Esophagus muscularis mucosa (tissue), 3 donors: Measurements from ENCODE around the gene PCP4L1.

Experiments
- EP300 ChIP-seq: sonication (generic); formaldehyde crosslinking; IDR thresholded peaks from one replicate; pipeline ENCODE4 v1.6.1; 2017; ENCODE audit warnings: antibody characterized with exemption
- TF ChIP-seq, protein P1 (sequence below), 3 experiments: fragments of 200-600 bp in 2 of 3; fragments of 450-650 bp in 1 of 3; sonication (generic) in 2 of 3; IDR thresholded peaks; one replicate each; pipeline ENCODE4 v1.5.1; 2017 to 2019; ENCODE audit warnings: antibody characterized with exemption in 3 of 3, mild to moderate bottlenecking in 2 of 3, moderate library complexity in 1 of 3

DNA sequence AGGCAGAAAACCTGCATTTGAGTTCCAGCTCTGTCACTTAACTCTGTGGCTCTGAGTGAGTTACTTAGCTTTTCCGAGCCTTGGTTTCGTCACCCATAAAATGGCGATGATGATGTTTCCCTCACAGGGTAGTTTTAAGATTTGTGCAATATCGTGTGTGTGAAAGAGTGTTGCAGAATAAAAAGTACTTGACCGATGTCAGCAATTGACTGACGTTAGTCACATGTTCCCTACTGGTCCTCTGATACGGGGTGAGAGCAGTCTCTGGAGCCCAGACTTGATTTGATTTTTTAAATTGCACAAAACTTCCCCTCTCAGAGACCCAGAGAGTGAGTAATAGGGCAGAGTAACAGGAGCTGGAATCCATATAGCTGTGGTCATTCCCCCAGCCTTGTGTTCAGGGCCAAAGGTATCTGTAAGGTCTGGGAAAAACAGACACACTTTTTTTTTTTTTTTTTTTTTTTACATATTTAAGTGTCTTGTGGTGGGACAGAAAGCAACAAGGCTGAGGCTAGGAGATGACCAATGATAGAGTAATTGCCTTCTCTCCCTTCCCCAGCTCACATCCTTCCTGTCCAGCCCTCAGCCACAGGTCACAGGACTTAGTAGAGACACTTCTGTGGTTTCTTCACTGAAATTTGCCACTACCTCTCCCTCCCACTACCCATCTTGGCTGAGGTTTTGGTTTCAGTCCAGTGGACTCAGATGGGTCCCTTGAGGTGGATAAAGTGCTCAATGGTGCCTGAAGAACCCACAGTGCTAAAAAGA, 41.4 kb upstream of the PCP4L1 start:
- TF ChIP-seq, protein P1, sequence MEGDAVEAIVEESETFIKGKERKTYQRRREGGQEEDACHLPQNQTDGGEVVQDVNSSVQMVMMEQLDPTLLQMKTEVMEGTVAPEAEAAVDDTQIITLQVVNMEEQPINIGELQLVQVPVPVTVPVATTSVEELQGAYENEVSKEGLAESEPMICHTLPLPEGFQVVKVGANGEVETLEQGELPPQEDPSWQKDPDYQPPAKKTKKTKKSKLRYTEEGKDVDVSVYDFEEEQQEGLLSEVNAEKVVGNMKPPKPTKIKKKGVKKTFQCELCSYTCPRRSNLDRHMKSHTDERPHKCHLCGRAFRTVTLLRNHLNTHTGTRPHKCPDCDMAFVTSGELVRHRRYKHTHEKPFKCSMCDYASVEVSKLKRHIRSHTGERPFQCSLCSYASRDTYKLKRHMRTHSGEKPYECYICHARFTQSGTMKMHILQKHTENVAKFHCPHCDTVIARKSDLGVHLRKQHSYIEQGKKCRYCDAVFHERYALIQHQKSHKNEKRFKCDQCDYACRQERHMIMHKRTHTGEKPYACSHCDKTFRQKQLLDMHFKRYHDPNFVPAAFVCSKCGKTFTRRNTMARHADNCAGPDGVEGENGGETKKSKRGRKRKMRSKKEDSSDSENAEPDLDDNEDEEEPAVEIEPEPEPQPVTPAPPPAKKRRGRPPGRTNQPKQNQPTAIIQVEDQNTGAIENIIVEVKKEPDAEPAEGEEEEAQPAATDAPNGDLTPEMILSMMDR (IDR thresholded peaks at IDR 0.05) = no peak
- TF ChIP-seq EP300 = no peak
